HG03457 (cell line): Measurements from ENCODE around the gene UBA1.

ENCODE experiments used
- ATAC-seq: cut with Tn5 transposase; IDR thresholded peaks from one replicate; pipeline ENCODE4 v1.9.1; 2021; ENCODE audit warnings: moderate number of reproducible peaks; ENCODE audit not compliant: unreplicated experiment

The UBA1 gene

GRCh38 chrX:47193475-47194193 lies at the start of gene UBA1:
Gene UBA1 (plus strand): TSS chrX:47193829. CDS start chrX:47198803, 4,974 bp downstream.
- ATAC-seq: peak; percentile 38

- ATAC-seq: no peak
These were observed 49.6 kb upstream of the UBA1 start for GRCh38 chrX:47143894-47144625.

GRCh38 chrX:47144626-47145394 lies 48.8 kb upstream of the UBA1 start, which contains the start of the genes NDUFB11 and RBM10:
Gene NDUFB11 (minus strand): TSS chrX:47144702. CDS start chrX:47144679, 23 bp downstream.
Gene RBM10 (plus strand): TSS chrX:47145221. CDS start chrX:47147482, 2,261 bp downstream.
- ATAC-seq: peak; percentile 80

- no peak for ATAC-seq
These were observed 48.1 kb upstream of the UBA1 start for GRCh38 chrX:47145395-47146120.

GRCh38 chrX:47146121-47146935 lies 47.3 kb upstream of the UBA1 start:
- ATAC-seq: no peak

GRCh38 chrX:47146936-47147859 lies 46.4 kb upstream of the UBA1 start:
- no peak for ATAC-seq

- no peak for ATAC-seq
These were observed 44.7 kb upstream of the UBA1 start for GRCh38 chrX:47148946-47149345.

- no peak for ATAC-seq
These were observed 42.2 kb upstream of the UBA1 start for GRCh38 chrX:47151435-47151834.

GRCh38 chrX:47156611-47157520 lies 36.8 kb upstream of the UBA1 start:
- ATAC-seq: no peak

- ATAC-seq: no peak
These were observed 35.5 kb upstream of the UBA1 start for GRCh38 chrX:47158131-47158530.

- ATAC-seq: no peak
These were observed 34.8 kb upstream of the UBA1 start for GRCh38 chrX:47158781-47159180.

GRCh38 chrX:47160781-47161180 lies 32.8 kb upstream of the UBA1 start:
- ATAC-seq: no peak

- ATAC-seq: no peak
These were observed 30.6 kb upstream of the UBA1 start for GRCh38 chrX:47162927-47163583.

GRCh38 chrX:47164420-47164819 lies 29.2 kb upstream of the UBA1 start:
- no peak for ATAC-seq

- no peak for ATAC-seq
These were observed 27.5 kb upstream of the UBA1 start for GRCh38 chrX:47166126-47166525.

GRCh38 chrX:47168495-47169073 lies 25.0 kb upstream of the UBA1 start:
- ATAC-seq: no peak

GRCh38 chrX:47169273-47169672 lies 24.4 kb upstream of the UBA1 start:
- no peak for ATAC-seq
